Gastroesophageal sphincter (tissue), 3 donors: ENCODE measurements around the gene GNPAT.

Source experiments
- CTCF ChIP-seq, 4 experiments: fragments of 200-600 bp in 2 of 4; fragments of 450-650 bp in 2 of 4; sonication (generic) in 1 of 4; IDR thresholded peaks; one replicate each; pipeline ENCODE4 v1.5.1; 2017 to 2019; ENCODE audit warnings: antibody characterized with exemption in 4 of 4, mild to moderate bottlenecking in 2 of 4, moderate library complexity in 2 of 4
- POLR2A ChIP-seq, 2 donors: fragments of 450-650 bp; IDR thresholded peaks; one replicate each; pipeline ENCODE4 v1.6.1; 2017; ENCODE audit warnings: antibody characterized with exemption in 2 of 2, mild to moderate bottlenecking in 2 of 2, moderate library complexity in 1 of 2
- POLR2AphosphoS5 ChIP-seq: sonication (generic); formaldehyde crosslinking; IDR thresholded peaks from one replicate; pipeline ENCODE4 v1.6.1; 2017; ENCODE audit warnings: antibody characterized with exemption

DNA sequence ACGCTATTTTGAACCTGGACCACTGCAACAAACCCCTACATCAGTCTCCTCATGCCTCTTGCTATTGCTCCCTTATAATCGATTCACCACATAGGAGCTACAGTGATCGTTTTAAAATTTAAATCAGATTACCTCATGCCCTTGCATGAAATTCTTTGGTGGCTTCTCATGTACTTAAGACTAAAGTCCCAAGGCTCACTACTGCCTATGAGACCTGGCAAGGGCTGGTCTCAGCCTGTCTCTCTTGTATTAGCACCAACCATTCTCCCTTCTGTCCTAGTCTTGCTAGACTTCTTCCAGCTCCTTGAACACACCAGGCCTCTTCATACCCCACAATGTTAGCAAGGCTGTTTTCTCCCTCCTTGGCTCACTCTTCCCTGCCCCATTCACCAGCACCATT is 6.5 kb upstream of the GNPAT start:
- no peak for TF ChIP-seq CTCF (IDR thresholded peaks at IDR 0.05)
- no peak for TF ChIP-seq POLR2A (IDR thresholded peaks at IDR 0.05)
- no peak for TF ChIP-seq POLR2AphosphoS5
